Activated CD4-positive, alpha-beta T cell treated with anti-CD3 and anti-CD28 coated beads for 1 hour (primary cell): Measurements from ENCODE around the gene MARK2.

Experiments used
- DNase-seq: peaks from one replicate; pipeline ENCODE4 v3.0.0-alpha.2; 2020

MARK2 gene

DNA sequence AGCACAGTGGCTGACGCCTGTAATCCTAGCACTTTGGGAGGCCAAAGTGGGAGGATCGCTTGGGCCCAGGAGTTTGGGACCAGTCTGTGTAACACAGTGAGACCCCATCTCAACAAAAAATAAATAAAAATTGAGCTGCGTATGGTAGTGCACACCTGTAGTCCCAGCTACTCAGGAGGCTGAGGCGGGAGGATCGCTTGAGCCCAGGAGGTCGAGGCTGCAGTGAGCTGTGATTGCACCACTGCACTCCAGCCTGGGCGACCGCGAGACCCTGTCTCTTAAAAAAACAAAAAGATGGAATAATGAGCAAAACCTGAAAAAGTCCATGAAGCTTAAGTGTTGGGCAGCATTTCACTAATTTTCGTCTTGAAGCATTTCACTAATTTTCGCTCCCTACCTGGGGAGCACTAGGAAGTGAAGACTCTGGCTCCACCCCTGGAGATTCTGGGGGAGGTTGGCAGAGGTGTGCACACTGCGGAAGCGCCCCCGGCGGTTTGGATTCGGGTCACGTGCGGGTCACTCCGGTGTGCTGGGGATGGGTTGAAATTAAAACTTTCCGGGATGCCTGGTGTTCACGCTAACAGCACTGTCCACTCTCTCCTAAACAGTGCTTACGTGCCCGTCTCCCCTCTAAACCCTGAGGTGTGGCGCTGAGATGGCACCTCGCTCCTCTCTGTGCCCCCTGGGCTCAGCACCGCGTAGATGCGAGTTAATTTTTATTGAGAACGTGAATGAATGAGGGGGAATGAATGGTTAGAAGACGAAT, 99.0 kb downstream of the MARK2 start:
- DNase-seq = no peak

DNA sequence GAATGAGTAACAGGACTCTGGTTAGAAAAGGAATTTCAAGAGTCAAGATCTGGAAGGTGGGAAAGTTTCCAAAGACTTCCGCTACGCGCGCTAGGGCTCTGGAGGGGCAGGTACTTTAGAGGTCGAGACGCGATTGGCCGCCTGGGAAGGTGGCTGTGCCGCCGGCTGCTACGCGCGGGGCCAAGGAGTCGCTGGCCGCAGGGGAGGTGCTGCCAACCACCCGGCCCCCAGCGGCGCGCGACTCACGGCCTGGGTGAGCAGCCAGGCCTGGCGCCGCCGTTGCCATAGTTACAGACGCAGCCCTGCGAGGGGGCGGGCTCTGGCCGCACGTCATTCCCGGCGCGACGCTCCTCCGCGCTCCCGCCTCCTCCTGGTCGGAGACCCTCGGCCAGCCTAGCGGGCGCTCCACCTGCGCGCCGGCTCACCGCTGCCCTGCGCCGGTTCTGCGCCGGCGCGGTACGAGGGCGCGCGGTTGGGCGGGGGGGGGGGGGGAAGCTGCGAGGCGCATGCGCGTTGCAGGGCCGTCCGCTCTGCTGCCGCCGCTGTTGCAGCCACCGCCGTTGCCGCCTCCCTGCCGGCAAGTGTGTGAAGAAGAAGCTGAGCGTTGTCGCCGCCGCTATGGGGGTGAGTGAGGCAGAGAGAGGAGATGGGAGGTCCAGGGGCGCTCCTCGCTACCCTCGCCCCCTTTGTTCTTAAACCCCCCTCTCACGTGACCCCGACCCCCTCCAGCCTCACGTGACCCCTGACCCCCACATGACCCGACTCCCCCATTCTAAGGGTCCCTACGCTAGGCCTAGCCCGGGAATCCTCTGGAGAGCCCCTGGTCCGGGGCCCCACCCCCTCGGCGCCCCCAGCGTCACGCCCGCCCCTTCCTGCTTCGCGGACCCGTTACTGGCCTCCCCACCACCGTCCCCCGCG, 99.8 kb downstream of the MARK2 start, which contains the start of gene NAA40:
NAA40 (plus strand) TSS at position 524 of the 918 bp plus-strand sequence; CDS start at position 619, 95 bp downstream.
- peak; percentile 85 for DNase-seq

DNA sequence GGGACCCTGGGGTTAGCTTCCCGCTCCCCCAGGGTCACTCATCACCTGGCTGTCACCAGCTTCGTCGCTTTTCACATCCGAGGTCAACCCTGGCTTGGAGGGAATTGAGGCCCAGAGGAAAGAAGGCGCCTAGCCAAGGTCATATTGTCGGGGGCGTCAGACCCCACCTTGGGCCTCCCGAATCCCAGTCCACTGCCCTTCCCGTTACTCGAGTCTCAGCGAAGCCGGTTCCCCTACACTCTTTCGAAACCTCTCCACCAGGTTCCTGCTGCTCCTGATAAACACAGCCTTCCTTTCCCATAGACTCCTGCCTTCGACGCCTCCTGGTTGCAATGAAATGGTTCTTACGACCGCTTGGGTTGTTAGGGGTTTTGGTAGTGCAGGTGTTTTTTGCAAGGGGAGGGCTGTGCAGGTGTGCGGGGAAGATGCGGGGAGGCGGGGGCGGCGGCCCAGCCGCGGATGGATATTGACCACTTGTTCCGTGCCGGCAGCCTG, 100.5 kb downstream of the MARK2 start:
- no peak for DNase-seq

DNA sequence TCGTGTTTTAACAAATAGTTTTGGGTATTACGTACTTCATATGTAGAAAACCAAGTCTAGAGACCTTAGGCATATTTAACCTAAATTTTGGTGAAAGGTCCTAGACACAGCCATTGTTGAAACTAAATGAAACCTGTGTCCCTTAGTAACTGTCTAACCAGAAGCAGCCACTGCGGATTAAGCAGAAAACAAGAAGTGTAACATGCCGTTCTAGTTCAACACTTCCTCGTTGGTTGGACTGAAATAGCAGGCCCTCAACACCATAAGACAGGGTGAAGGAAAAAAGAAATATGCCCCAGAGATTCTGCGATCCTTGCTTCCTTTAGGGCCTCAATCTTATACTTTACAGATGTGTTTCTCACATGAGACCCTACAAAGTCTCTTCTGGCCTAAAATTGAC, 101.9 kb downstream of the MARK2 start:
- no peak for DNase-seq

DNA sequence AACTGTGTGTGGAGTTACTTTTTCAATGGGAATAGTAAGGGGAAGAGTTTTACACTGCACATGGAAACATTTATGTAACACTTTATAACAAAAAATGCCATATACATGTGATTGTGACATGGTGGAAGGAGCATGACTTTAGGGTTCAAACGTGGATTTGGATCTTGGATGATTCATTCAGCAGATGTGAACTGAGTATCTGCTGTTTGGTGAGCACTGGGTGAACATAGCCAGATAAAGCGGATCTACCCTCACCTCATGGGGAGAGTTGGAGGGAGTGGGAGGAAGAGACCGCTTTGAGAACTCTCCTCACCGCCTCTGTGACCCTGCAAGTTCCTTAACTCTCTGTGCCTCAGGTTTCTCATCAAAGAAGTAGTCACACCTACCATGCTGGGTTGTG, 103.0 kb downstream of the MARK2 start:
- DNase-seq = no peak

DNA sequence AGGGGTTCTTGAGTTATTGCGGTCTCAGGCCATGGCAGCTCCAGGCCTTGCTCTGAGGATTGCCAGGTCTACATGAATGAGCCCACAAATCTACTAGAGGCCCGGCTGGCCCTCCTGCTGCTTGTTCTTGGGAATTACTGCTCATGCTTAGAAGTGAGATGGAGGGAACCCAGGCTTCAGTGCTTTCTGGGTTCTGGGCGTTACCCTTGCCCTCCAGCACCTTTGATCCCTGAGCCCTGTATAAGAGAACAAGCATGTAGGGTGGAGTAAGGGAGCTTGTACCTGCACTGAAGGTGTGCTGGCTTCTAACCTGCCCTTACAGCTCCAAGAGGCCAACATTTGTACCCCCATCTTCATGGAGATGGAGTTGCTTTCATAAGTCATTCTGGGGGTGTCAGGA, 103.9 kb downstream of the MARK2 start:
- DNase-seq = no peak

DNA sequence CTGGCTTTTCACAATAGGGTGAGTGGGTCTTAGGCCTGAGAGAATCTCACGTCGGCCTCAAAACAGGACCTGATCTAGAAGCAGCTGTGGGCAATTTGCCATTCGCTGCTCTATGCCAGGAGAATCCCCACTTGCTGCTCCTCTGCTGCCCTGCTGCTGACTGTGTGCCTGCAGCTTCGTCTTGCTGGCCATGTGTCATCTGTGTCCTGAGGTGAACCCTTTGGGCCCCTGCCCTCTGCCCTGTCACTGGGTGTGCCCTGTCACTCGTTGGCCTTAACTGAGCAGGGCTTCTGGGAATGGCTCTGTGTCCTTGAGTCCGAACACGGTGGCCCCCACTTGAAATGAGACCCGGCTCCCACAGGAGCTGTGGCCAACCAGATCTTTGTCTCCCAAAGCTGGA, 106.1 kb downstream of the MARK2 start:
- DNase-seq = no peak

DNA sequence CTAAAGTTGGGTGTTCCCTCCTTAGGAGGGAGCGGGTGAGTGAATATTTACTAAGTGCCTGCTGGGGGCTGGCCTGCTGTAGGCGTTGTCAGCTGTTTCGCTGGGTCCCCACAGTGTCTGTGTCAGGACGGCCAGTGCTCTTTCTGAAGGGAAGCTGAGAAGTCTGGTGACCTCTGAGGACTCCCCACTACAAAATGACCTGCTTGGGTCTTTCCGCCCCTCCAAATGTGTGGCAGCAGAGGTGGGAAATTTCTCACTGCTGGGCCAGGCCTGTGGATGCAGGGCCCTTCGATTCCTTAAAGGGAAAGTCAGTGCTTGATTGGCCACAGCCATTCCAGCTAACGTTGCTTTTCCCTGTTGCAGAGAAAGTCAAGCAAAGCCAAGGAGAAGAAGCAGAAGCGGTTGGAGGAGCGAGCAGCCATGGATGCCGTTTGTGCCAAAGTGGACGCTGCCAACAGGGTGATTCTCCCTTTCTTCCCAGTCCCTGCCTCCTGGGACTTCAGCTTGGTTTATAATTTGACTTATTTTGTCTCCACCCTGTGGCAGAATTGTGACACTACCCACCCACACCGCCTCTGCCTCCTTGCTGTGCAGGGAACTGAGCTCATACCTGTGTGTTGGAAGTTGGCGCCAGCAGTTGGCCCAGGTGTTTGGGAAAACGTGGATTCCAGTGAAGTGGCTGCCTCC, 106.7 kb downstream of the MARK2 start:
- peak; percentile 33 for DNase-seq

DNA sequence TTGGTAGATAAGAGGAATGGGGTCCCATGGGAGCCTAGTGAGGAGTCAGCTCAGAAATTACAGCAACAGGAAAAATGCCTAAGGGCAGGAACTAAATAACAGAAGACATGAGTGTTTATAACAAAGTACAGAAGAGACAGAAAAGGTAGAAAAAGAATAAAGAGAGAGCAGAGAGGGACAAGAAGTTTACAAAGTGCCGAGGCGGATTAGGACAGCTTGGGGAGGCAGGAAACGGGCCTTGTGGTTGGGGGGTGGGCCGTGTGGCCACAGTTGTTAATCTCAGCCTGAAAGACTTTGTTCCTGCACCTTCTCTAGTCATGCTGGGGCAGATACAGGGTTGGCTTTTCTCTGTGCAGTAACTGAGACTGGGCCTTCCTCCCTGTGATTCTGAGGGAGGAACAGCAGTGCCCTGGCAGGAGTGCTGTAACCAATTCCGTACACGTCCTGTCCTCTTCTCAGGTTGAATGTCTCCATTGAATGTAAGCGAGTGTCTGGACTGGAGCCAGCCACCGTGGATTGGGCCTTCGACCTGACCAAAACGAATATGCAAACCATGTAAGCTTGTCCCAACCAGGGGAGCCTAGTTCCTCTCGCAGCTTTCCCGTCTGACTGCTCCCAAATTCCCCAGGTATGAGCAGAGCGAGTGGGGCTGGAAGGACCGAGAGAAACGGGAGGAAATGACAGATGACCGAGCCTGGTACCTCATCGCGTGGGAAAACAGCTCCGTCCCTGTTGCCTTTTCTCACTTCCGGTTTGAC, 113.0 kb downstream of the MARK2 start:
- no peak for DNase-seq

DNA sequence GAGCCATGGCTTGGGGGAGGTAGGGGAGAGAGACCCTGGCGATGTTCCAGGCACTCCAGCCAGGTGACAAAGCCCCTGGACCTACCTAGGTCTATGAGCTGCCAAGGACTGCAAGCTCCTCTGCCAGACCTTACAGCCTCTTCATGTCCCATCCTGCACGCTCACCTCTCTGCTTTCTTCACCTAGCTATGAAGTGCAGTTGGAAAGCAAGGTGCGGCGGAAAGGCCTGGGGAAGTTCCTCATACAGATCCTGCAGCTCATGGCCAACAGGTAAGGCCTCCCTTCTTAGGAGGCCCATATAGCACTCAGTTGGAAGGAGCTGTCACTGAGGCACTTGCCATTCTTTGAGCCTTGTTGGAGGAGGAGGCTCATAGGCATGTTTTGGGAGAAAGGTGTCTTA, 113.7 kb downstream of the MARK2 start:
- DNase-seq = no peak

DNA sequence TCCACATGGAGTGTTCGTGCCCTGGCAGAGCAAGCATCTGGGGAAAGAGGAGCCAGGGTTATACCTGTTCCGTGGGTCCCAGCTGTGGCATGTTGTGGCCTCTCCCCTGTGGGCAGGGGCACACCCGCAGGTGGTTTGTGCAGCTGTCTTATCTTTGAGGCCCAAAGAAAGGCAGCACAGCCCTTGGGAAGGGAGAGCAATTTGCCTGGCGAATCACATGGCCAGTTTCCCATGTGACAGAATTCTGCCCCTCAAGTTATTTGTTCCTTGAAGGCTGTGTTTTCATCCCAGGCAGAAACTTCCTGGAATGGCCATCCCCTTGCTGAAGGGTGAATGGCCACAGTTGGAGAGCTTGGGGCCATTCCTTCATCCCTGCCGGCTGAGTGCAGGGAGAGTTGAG, 119.1 kb downstream of the MARK2 start:
- no peak for DNase-seq
